ENCODE data around the gene EPN1.

GRCh38 chr19:55635334-55635717 lies 39.7 kb upstream of the EPN1 start:
- TF ChIP-seq CTCF (IDR thresholded peaks at IDR 0.05; ENCODE audit: low read depth, low read length, poor library complexity, severe bottlenecking) (no peak), EZH2phosphoT487 (IDR thresholded peaks at IDR 0.05; ENCODE audit: borderline replicate concordance, low read length) (no peak)

Data from DOHH2 (cell line).